ENCODE measurements around the gene DGKQ. TPM values are rescaled to one million over a fixed set of nuclear protein-coding genes. Genes with fewer than 3 reads are reported as not detected.

The DGKQ gene
- total and polyA plus RNA-seq, 2 donors (not counting 3 experiments of a cell fraction or from before 2014, with no cell fraction given) = 15.8 to 20.2 TPM

- Histone ChIP-seq H4K20me1 (replicated peaks; ENCODE audit: control insufficient read depth, extremely low read depth, insufficient read depth, low read length) (no peaks in the 10 kb centered on the region), H3K27ac (ENCODE audit: insufficient read depth, low read depth, low read length) (no peak overlapping the region), H3K4me1 (ENCODE audit: control insufficient read depth, extremely low read depth, insufficient read depth, low read length) (peaks cover 8% of the 10 kb centered on the region), H3K79me2 (ENCODE audit: control insufficient read depth, insufficient read depth, low read length) (peaks cover 23% of the 10 kb centered on the region), H3K4me2 (ENCODE audit: insufficient read depth, low read length) (no peak overlapping the region), H3K4me3 (replicated peaks in 1 of 3; ENCODE audit: insufficient read depth in 1 of 3, low read depth in 1 of 3, low read length in 3 of 3) (no peak overlapping the region), H3K9ac (replicated peaks; ENCODE audit: extremely low read depth, insufficient read depth, low read length) (no peak overlapping the region), H3K9me1 (replicated peaks; ENCODE audit: control insufficient read depth, extremely low read depth, insufficient read depth, low read length) (no peaks in the 10 kb centered on the region), H3K27me3 (ENCODE audit: control insufficient read depth in 2 of 2, insufficient read depth in 2 of 2, low read length in 2 of 2) (no peaks in the 10 kb centered on the region), H2AFZ (ENCODE audit: low read depth, low read length) (no peak overlapping the region), H3K9me3 (replicated peaks; ENCODE audit: control insufficient read depth, insufficient read depth, low read length) (no peaks in the 10 kb centered on the region), H3K36me3 (ENCODE audit: control insufficient read depth in 2 of 2, extremely low read depth in 1 of 2, insufficient read depth in 2 of 2, low read length in 2 of 2) (peaks cover 4 to 9% of the 10 kb centered on the region in 2 experiments)
- intact Hi-C loops (cut with micrococcal nuclease) = no loop called here
- ChIA-PET POLR2A (no interaction called here), CTCF (no interaction called here)
- no peak for FAIRE-seq
- no TSS peak for BruUV-seq (replicated peaks)
- TF ChIP-seq MAX (IDR thresholded peaks at IDR 0.05; ENCODE audit: insufficient read depth, insufficient read length) (no peak), FOS (IDR thresholded peaks at IDR 0.05; ENCODE audit: borderline replicate concordance, insufficient read depth, low read length) (no peak)
- no peak for DNase-seq (ENCODE audit: low read depth, low spot score)
- dilution Hi-C loops (cut with MboI; ENCODE audit: extremely low pct_ligation_motif_present, low sequenced_read_pairs) = no loop called here
These were observed 63.5 kb downstream of the DGKQ start for GRCh38 chr4:909821-910220.

- no peak overlapping the region for H3K27ac ChIP-seq (ENCODE audit: insufficient read depth, low read depth, low read length)
- no peaks in the 10 kb centered on the region for H4K20me1 ChIP-seq (replicated peaks; ENCODE audit: control insufficient read depth, extremely low read depth, insufficient read depth, low read length)
- FAIRE-seq = no peak
- no TSS peak for BruUV-seq (replicated peaks)
- TF ChIP-seq GATA2 (IDR thresholded peaks at IDR 0.05; ENCODE audit: insufficient read depth, insufficient read length, low read depth, low read length) (no peak), FOS (IDR thresholded peaks at IDR 0.05; ENCODE audit: borderline replicate concordance, insufficient read depth, low read length) (no peak), MYC (IDR thresholded peaks at IDR 0.05; ENCODE audit: low read depth, low read length) (no peak), POLR2A (IDR thresholded peaks at IDR 0.05; ENCODE audit: low read depth, low read length) (no peak), POLR2AphosphoS5 (IDR thresholded peaks at IDR 0.05; ENCODE audit: insufficient read depth, low read depth, low read length) (no peak), CTCF (IDR thresholded peaks at IDR 0.05; ENCODE audit: extremely low read depth in 1 of 2, insufficient read depth in 1 of 2, low read depth in 1 of 2, low read length in 2 of 2) (no peak), EZH2 (IDR thresholded peaks at IDR 0.05; ENCODE audit: borderline replicate concordance, low read depth, low read length, severe bottlenecking) (no peak), MAX (IDR thresholded peaks at IDR 0.05; ENCODE audit: insufficient read depth, insufficient read length) (no peak), JUN (IDR thresholded peaks at IDR 0.05; ENCODE audit: borderline replicate concordance, insufficient read depth, insufficient read length, low read depth) (no peak)
- no peak for DNase-seq (ENCODE audit: low read depth, low spot score)
- H3K36me3 ChIP-seq (ENCODE audit: control insufficient read depth in 2 of 2, extremely low read depth in 1 of 2, insufficient read depth in 2 of 2, low read length in 2 of 2) = peaks cover 4 to 12% of the 10 kb centered on the region in 2 experiments
- intact Hi-C loops (cut with micrococcal nuclease) (no loop called here), dilution Hi-C loops (cut with MboI; ENCODE audit: extremely low pct_ligation_motif_present, low sequenced_read_pairs) (no loop called here)
- CTCF ChIA-PET = no interaction called here
- H3K9me3 ChIP-seq (replicated peaks; ENCODE audit: control insufficient read depth, insufficient read depth, low read length) = no peaks in the 10 kb centered on the region
- H3K4me2 ChIP-seq (ENCODE audit: insufficient read depth, low read length) = no peak overlapping the region
- no peaks in the 10 kb centered on the region for H3K27me3 ChIP-seq (ENCODE audit: control insufficient read depth in 2 of 2, insufficient read depth in 2 of 2, low read length in 2 of 2)
- H3K79me2 ChIP-seq (ENCODE audit: control insufficient read depth, insufficient read depth, low read length) = peaks cover 17% of the 10 kb centered on the region
- H3K4me3 ChIP-seq (replicated peaks in 1 of 3; ENCODE audit: insufficient read depth in 1 of 3, low read depth in 1 of 3, low read length in 3 of 3) = no peak overlapping the region
- no peak overlapping the region for H3K9ac ChIP-seq (replicated peaks; ENCODE audit: extremely low read depth, insufficient read depth, low read length)
- H3K4me1 ChIP-seq (ENCODE audit: control insufficient read depth, extremely low read depth, insufficient read depth, low read length) = peaks cover 8% of the 10 kb centered on the region
- POLR2A ChIA-PET = no interaction called here
- no peak overlapping the region for H2AFZ ChIP-seq (ENCODE audit: low read depth, low read length)
- H3K9me1 ChIP-seq (replicated peaks; ENCODE audit: control insufficient read depth, extremely low read depth, insufficient read depth, low read length) = no peaks in the 10 kb centered on the region
These were observed 64.2 kb downstream of the DGKQ start for GRCh38 chr4:909131-909571.

Data from endothelial cell of umbilical vein (primary cell).